Ectodermal cell (in vitro differentiated cells): Measurements from ENCODE around the gene CDK18.

Experiments used
- H3K27ac ChIP-seq: 2 replicates; pipeline ENCODE4 v1.7.0; 2013; ENCODE audit warnings: mild to moderate bottlenecking, low read depth, low read length; ENCODE audit not compliant: insufficient read depth, poor library complexity, severe bottlenecking
- H3K27me3 ChIP-seq: 2 replicates; pipeline ENCODE4 v1.7.0; 2013; ENCODE audit warnings: mild to moderate bottlenecking, low read length; ENCODE audit not compliant: insufficient read depth, control insufficient read depth, poor library complexity, severe bottlenecking
- H3K36me3 ChIP-seq: one replicate; pipeline ENCODE4 v1.7.0; 2013; ENCODE audit warnings: low read length; ENCODE audit not compliant: control insufficient read depth, insufficient read depth
- H3K4me1 ChIP-seq: one replicate; pipeline ENCODE4 v1.7.0; 2013; ENCODE audit warnings: low read length; ENCODE audit not compliant: control insufficient read depth, insufficient read depth
- H3K4me3 ChIP-seq: 2 replicates; pipeline ENCODE4 v1.7.0; 2013; ENCODE audit warnings: low read depth, low read length, control low read depth; ENCODE audit not compliant: insufficient read depth
- H3K9me3 ChIP-seq: 2 replicates; pipeline ENCODE4 v1.7.0; 2013; ENCODE audit warnings: mild to moderate bottlenecking, low read length, moderate library complexity; ENCODE audit not compliant: control insufficient read depth
- WGBS, 2 experiments: methylation state at CpG; one replicate each; pipeline ENCODE4 v1.1.7; 2013; ENCODE audit warnings: missing lambda C conversion rate in 2 of 2; 5-methylcytosine and 5-hydroxymethylcytosine counted together

Gene CDK18

DNA sequence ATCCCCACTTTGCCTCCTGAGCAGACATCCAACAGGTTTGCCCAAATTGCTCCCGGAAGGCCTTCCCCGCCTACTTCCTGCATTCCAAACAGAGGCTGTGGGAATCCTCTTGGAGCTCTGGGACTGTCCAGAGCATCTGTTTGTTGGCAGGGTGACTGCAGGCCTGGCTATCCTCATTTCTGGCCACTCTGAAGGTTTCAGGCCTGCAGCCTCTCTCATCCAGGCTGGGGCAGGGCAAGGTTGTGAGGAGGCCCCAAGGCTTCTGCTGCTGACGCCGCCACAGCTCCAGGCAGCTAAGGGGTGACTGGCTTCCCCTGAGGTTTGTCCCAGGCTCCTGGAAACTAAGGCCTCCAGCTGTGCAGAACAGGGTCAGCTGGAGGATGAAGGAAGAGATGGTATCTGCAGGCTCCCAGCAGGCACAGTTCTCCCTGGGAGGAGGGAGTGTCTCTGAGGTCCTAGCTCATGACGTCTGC is 11.3 kb downstream of the CDK18 start:
- Histone ChIP-seq H3K27ac (no peak overlapping the region), H3K4me1 (peaks cover 23% of the 10 kb centered on the region), H3K36me3 (no peaks in the 10 kb centered on the region), H3K9me3 (no peaks in the 10 kb centered on the region), H3K4me3 (no peak overlapping the region), H3K27me3 (no peaks in the 10 kb centered on the region)
- WGBS, 2 experiments, result 69 to 72% methylated on average over 5 of the region's 5 CpGs

DNA sequence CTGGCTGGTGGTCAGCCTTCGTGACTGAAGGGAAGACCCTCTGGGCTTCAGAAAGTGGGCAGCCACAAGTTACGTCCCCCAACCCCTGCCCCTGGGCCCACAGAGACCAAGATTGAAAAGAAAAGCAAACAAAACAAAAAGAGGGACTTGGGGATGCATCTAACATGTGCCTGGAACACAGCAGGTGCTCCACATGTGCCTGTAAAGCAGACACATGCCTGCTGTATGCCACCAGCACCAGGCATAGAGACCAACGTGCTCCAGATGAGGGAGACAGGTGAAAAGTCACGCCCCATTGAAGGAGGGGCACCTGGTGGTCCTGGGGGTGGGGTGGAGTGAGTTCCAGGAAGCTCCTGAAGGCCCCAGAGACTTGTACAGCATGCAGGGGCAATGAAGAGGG is 11.9 kb downstream of the CDK18 start:
- Histone ChIP-seq H3K36me3 (no peaks in the 10 kb centered on the region), H3K9me3 (no peaks in the 10 kb centered on the region), H3K4me3 (no peak overlapping the region), H3K27me3 (no peaks in the 10 kb centered on the region), H3K4me1 (peaks cover 23% of the 10 kb centered on the region), H3K27ac (no peak overlapping the region)
- 72 to 73% methylated on average over 4 of the region's 4 CpGs for WGBS, 2 experiments

DNA sequence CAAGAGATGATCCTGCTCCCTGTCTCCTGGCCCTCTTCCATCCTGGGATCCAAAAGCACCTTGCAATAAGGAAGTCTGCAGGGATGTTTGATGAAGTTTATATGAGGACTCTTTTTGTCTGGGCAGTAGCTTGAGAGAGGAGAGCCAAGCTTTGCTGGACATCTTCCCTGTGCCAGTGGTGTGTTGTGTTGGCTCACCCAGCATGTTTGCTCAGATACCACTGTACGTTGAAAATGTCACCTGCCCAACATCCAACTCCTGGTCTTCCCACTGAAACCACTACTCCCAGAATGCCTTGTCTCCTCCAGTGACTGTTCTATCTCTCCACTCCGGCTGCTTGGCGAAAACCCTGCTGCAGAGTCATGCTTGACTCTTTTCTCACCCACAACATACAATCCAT is 12.8 kb downstream of the CDK18 start:
- Histone ChIP-seq H3K4me3 (no peak overlapping the region), H3K36me3 (no peaks in the 10 kb centered on the region), H3K27ac (no peak overlapping the region), H3K4me1 (peaks cover 23% of the 10 kb centered on the region), H3K9me3 (no peaks in the 10 kb centered on the region), H3K27me3 (no peaks in the 10 kb centered on the region)
- WGBS, 2 experiments, result 90 to 96% methylated on average over 3 of the region's 3 CpGs

DNA sequence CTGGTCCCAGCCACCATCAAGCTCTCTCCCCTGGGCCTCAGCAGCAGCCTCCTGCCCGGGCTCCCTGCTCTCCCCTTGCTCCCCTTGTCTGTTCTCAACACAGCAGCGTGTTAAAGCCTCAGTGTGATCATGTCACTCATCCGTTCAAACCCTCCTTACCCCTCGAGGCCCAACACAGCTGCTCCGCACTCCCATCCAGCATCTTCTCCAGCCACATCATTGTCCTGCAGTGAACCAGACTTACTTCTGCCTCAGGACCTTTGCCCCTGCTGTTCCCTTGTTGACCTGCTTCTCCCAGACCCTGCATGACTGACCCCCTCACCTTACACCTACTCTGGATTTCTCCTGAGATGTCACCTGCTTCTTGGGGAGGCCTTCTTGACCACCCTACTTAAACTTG is 13.3 kb downstream of the CDK18 start:
- no peak overlapping the region for H3K4me3 ChIP-seq
- H3K27ac ChIP-seq, result no peak overlapping the region
- H3K36me3 ChIP-seq, result no peaks in the 10 kb centered on the region
- H3K4me1 ChIP-seq, result peaks cover 23% of the 10 kb centered on the region
- no peaks in the 10 kb centered on the region for H3K9me3 ChIP-seq
- H3K27me3 ChIP-seq, result no peaks in the 10 kb centered on the region
- 82 to 86% methylated on average over 5 of the region's 5 CpGs for WGBS, 2 experiments

DNA sequence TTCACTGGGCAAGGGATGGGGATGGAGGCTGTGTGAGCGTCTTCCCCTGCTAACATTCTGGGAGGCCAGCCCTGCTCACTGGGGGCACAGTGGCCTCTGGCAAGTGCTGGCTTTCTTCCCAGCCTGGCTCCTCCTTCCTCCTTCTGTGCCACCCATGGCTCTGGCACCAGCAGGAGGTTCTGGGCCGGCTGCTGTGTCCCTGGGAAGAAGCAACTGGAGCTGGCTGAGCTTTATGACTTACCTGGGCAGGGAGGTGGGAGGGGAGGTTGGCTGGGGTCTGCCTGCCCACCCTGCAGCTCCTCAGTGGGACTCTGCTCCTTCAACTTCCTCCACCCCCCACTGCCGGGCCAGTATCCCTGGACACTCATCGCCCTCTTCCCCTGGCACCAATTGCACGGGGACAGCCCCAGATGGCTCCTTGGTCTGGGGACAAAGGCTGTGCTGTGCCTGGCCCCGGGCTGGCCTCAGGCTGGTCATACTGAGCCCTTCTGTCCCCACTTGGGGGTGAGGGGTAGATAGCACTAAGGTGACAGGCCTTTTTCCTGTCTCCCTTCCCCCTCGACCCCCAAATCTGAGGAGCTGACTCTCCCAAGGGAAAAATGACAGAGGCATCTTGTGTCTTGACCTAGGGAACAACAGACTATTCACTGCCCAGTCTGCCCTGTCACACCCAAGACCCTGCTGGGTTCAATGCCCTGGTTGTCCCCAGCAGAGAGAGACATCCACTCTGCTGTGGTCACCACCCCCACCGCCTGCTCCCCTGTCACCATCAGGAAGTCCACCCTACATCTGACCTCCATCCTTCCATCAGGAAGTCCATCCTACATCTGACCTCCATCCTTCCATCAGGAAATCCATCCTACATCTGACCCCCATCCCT is 14.4 kb downstream of the CDK18 start:
- Histone ChIP-seq H3K27me3 (no peaks in the 10 kb centered on the region), H3K36me3 (no peaks in the 10 kb centered on the region), H3K4me3 (no peak overlapping the region), H3K9me3 (no peaks in the 10 kb centered on the region), H3K4me1 (peaks cover 19% of the 10 kb centered on the region), H3K27ac (peak overlapping the region; percentile 12)
- 87% methylated on average over 8 of the region's 8 CpGs for WGBS, 2 experiments

DNA sequence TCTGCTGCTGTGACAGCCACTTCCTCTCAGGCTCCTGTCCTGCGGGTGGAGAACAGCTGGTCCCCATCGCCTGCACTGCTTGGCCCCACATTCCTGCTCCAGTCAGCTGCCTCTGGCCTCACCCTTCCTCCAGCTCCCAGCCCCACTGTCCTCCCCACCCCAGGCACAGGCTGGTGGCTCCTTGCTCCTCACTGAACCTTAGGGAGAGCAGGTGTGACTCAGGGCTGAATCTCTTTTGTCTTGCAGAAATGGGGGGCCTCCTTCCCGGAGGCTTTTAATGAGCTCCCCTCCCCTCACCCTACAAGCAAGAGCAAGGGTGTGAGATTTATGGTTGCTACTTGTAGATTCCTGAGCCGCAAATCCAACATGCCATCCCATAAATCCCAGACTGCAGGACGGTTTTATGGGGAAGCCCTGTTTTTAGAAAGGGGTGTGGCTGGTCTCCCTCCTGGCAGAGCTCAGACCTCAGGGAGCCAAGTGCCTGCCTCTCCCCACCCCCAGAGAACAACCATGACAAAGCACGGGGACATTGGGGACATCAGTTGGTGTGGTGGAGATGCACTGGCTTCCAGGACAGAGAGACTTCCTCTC is 15.2 kb downstream of the CDK18 start:
- no peak overlapping the region for H3K27ac ChIP-seq
- H3K27me3 ChIP-seq, result no peaks in the 10 kb centered on the region
- no peaks in the 10 kb centered on the region for H3K36me3 ChIP-seq
- WGBS, 2 experiments, result 38 to 48% methylated on average over 5 to 6 of the region's 6 CpGs
- peaks cover 19% of the 10 kb centered on the region for H3K4me1 ChIP-seq
- H3K9me3 ChIP-seq, result no peaks in the 10 kb centered on the region
- no peak overlapping the region for H3K4me3 ChIP-seq

DNA sequence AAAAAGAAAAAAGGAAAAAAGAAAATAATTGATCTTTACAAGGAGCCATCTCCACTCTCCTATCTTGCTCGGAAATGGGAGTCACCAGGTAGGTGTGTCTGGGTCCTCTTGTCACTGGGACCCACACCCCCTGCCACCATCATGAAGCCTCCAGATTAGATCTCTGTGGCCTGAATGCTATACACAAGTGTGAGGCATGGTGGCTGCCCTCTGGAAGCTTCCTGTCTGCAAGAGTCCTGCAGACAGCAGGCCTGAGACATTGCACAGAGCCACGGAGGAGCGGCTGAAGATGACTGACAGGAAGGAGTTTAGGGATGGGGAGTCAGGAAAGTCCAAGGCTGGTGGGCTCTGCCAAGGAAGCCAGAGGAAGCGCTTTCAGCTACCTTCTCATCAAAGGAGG is 16.2 kb downstream of the CDK18 start:
- Histone ChIP-seq H3K36me3 (no peaks in the 10 kb centered on the region), H3K4me3 (no peak overlapping the region), H3K27me3 (no peaks in the 10 kb centered on the region), H3K27ac (no peak overlapping the region), H3K9me3 (no peaks in the 10 kb centered on the region), H3K4me1 (peaks cover 14% of the 10 kb centered on the region)
- 92 to 97% methylated on average over 4 of the region's 4 CpGs for WGBS, 2 experiments

DNA sequence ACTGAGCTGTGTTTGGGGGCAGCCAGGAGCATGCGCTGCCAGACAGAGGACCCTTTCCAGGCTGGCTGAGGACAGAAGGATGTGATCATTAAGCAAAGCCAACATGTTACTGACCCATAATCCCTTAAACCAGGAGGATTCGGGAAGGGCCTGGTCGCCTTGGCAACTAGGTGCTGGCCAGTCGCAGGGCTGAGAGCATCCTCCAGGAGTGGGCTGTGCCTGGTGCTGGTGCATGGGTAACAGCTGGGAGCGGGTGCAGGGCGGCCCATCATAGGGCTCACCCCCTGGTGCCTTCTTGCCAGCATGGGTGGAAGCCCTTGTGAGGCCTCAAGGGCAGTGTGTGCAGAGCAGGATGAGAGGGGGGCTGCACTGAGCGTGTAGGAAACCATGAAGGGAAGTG is 17.2 kb downstream of the CDK18 start:
- Histone ChIP-seq H3K27me3 (no peaks in the 10 kb centered on the region), H3K9me3 (no peaks in the 10 kb centered on the region), H3K27ac (no peak overlapping the region), H3K4me3 (no peak overlapping the region), H3K36me3 (no peaks in the 10 kb centered on the region), H3K4me1 (peaks cover 6% of the 10 kb centered on the region)
- 78 to 80% methylated on average over 7 of the region's 7 CpGs for WGBS, 2 experiments

DNA sequence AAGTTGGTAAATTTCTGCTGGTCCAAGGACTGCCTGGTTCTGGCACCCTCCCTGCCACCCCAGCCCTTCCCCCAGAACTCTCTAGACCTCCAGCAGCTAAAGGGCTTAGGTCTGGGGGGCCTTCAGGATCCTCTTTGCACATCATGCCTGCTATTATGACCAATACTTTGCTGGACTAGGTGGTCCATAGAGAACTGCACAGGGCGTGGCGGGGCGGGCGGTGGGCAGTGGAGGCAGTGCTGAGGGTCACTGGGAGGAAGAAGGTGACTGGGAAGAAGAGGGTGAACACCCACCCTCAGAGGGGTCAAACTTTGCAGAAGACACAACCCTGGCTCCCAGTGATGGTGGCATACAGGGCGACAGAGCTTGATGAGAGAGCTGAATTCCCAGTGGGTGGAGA is 18.2 kb downstream of the CDK18 start:
- Histone ChIP-seq H3K27ac (no peak overlapping the region), H3K4me1 (peaks cover 6% of the 10 kb centered on the region), H3K9me3 (no peaks in the 10 kb centered on the region), H3K27me3 (no peaks in the 10 kb centered on the region), H3K4me3 (no peak overlapping the region), H3K36me3 (no peaks in the 10 kb centered on the region)
- WGBS, 2 experiments, result 93 to 95% methylated on average over 5 of the region's 5 CpGs

DNA sequence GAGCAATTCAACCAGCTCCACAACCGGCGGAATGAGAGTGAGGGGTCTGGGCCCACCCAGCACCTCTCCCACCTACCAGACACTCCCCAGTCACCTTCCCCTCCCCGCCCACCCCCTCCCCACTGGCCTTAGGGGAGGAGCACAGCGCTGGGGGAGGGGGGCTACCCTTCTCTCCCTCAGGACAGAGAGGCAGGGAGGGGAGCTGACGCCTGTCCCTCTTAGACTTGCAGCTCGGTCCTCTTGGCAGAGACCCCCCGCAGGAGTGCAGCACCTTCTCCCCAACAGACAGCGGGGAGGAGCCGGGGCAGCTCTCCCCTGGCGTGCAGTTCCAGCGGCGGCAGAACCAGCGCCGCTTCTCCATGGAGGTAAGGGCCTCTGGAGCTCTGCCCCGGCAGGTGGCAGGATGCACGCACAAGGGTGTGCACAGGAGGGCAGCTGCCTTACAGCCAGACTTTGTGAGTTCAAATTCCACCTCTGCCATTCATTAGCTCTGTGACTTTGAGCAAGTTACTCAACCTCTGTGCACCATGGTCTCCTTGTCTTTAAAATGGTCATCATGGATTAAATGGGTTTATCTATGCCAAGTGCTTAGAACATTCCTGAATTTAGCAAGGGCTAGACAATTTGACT is 18.9 kb downstream of the CDK18 start:
- no peaks in the 10 kb centered on the region for H3K27me3 ChIP-seq
- peaks cover 6% of the 10 kb centered on the region for H3K4me1 ChIP-seq
- H3K4me3 ChIP-seq, result no peak overlapping the region
- H3K27ac ChIP-seq, result no peak overlapping the region
- no peaks in the 10 kb centered on the region for H3K36me3 ChIP-seq
- no peaks in the 10 kb centered on the region for H3K9me3 ChIP-seq
- 64 to 68% methylated on average over 15 to 16 of the region's 16 CpGs for WGBS, 2 experiments
